ENCODE measurements around the gene OR52E8.

Gene OR52E8

GRCh38 chr11:5878564-5878963, 21.1 kb upstream of the OR52E8 start:
- Histone ChIP-seq H3K27me3 (ENCODE audit: insufficient read depth, poor library complexity, severe bottlenecking) (no peaks in the 10 kb centered on the region), H3K27ac (replicated peaks) (no peak overlapping the region), H3K4me3 (replicated peaks; ENCODE audit: insufficient read depth, low read length) (no peak overlapping the region)
- DNase-seq (ENCODE audit: low read depth in 1 of 2, low spot score in 1 of 2), result no peak
- TF ChIP-seq REST (IDR thresholded peaks at IDR 0.05; ENCODE audit: insufficient replicate concordance, low read depth), result no peak
- no peak for TF ChIP-seq POLR2AphosphoS5 (IDR thresholded peaks at IDR 0.05; ENCODE audit: low read depth)
- no peak for TF ChIP-seq GABPA (IDR thresholded peaks at IDR 0.05; ENCODE audit: low read depth)
- no peak for TF ChIP-seq SPI1 (IDR thresholded peaks at IDR 0.05; ENCODE audit: borderline replicate concordance, low read depth)
- TF ChIP-seq CTCF (IDR thresholded peaks at IDR 0.05; ENCODE audit: insufficient read depth, low read length), result no peak

GRCh38 chr11:5865826-5866225, 8.3 kb upstream of the OR52E8 start:
- H3K4me3 ChIP-seq (replicated peaks; ENCODE audit: insufficient read depth, low read length), result no peak overlapping the region
- TF ChIP-seq REST (IDR thresholded peaks at IDR 0.05; ENCODE audit: insufficient replicate concordance, low read depth) (no peak), CTCF (IDR thresholded peaks at IDR 0.05; ENCODE audit: insufficient read depth, low read length) (no peak), GABPA (IDR thresholded peaks at IDR 0.05; ENCODE audit: low read depth) (no peak), SPI1 (IDR thresholded peaks at IDR 0.05; ENCODE audit: borderline replicate concordance, low read depth) (no peak), POLR2AphosphoS5 (IDR thresholded peaks at IDR 0.05; ENCODE audit: low read depth) (no peak)
- no peak overlapping the region for H3K27ac ChIP-seq (replicated peaks)
- no peak for DNase-seq (ENCODE audit: low read depth in 1 of 2, low spot score in 1 of 2)
- peaks cover 3% of the 10 kb centered on the region for H3K27me3 ChIP-seq (ENCODE audit: insufficient read depth, poor library complexity, severe bottlenecking)

GRCh38 chr11:5851002-5851401, 6.5 kb downstream of the OR52E8 start:
- H3K27me3 ChIP-seq (ENCODE audit: insufficient read depth, poor library complexity, severe bottlenecking), result no peaks in the 10 kb centered on the region
- DNase-seq (ENCODE audit: low read depth in 1 of 2, low spot score in 1 of 2), result no peak
- TF ChIP-seq REST (IDR thresholded peaks at IDR 0.05; ENCODE audit: insufficient replicate concordance, low read depth), result no peak
- no peak for TF ChIP-seq SPI1 (IDR thresholded peaks at IDR 0.05; ENCODE audit: borderline replicate concordance, low read depth)
- TF ChIP-seq POLR2AphosphoS5 (IDR thresholded peaks at IDR 0.05; ENCODE audit: low read depth), result no peak
- no peak for TF ChIP-seq GABPA (IDR thresholded peaks at IDR 0.05; ENCODE audit: low read depth)
- TF ChIP-seq CTCF (IDR thresholded peaks at IDR 0.05; ENCODE audit: insufficient read depth, low read length), result no peak
- H3K27ac ChIP-seq (replicated peaks), result no peak overlapping the region
- no peak overlapping the region for H3K4me3 ChIP-seq (replicated peaks; ENCODE audit: insufficient read depth, low read length)
